SU-DHL-6 (cell line): ENCODE results near the gene CAMP.

Experiments used
- CTCF ChIP-seq: fragments of 200-600 bp; sonication (generic); IDR thresholded peaks from one replicate; pipeline ENCODE4 v1.5.1; 2017; ENCODE audit warnings: antibody characterized with exemption, mild to moderate bottlenecking, low read length, moderate library complexity; ENCODE audit not compliant: insufficient read depth, poor library complexity, severe bottlenecking
- EZH2phosphoT487 ChIP-seq: fragments of 200-600 bp; sonication (generic), shearing (Covaris generic); conservative IDR thresholded peaks from 2 replicates; pipeline ENCODE4 v1.6.1; 2018; ENCODE audit warnings: mild to moderate bottlenecking, antibody characterized with exemption, low read length, moderate library complexity, mixed read lengths

GRCh38 chr3:48218537-48218936, 4.8 kb upstream of the CAMP start:
- no peak for TF ChIP-seq CTCF
- no peak for TF ChIP-seq EZH2phosphoT487
